Duodenal mucosa (tissue), 2 donors: ENCODE results near the gene SLC16A6.
"Not testable (repeated sequence)": the region's sequence is repeated elsewhere in the genome, so short reads cannot be mapped to it uniquely, and the experiment has no call there.

Experiments
- H3K27ac ChIP-seq: one replicate; pipeline ENCODE4 v1.7.0; 2013; ENCODE audit warnings: low read depth, low read length
- H3K27me3 ChIP-seq, 2 donors: one replicate each; pipeline ENCODE4 v1.7.0; 2013; ENCODE audit warnings: low read length in 2 of 2, control low read depth in 1 of 2; ENCODE audit not compliant: insufficient read depth in 2 of 2, control insufficient read depth in 1 of 2
- H3K36me3 ChIP-seq, 2 donors: one replicate each; pipeline ENCODE4 v1.7.0; 2013; ENCODE audit warnings: low read length in 2 of 2, control low read depth in 1 of 2; ENCODE audit not compliant: insufficient read depth in 2 of 2, control insufficient read depth in 1 of 2
- H3K4me1 ChIP-seq, 2 donors: one replicate each; pipeline ENCODE4 v1.7.0; 2013; ENCODE audit warnings: low read length in 2 of 2, control low read depth in 1 of 2; ENCODE audit not compliant: insufficient read depth in 2 of 2, control insufficient read depth in 1 of 2
- H3K4me3 ChIP-seq, 2 donors: one replicate each; pipeline ENCODE4 v1.7.0; 2013; ENCODE audit warnings: low read length in 2 of 2, low read depth in 1 of 2
- H3K9ac ChIP-seq, 2 donors: one replicate each; pipeline ENCODE4 v1.7.0; 2013; ENCODE audit warnings: low read length in 2 of 2, low read depth in 1 of 2
- H3K9me3 ChIP-seq, 2 donors: one replicate each; pipeline ENCODE4 v1.7.0; 2013; ENCODE audit warnings: low read length in 2 of 2, control low read depth in 1 of 2; ENCODE audit not compliant: control insufficient read depth in 1 of 2

SLC16A6 gene

GRCh38 chr17:68290955-68291835 is at the start of gene SLC16A6, which contains the start of gene ARSG:
SLC16A6 (minus strand) TSS chr17:68291127; CDS start chr17:68278320, 12,807 bp downstream.
ARSG (plus strand) TSS chr17:68291495; CDS start chr17:68307494, 15,999 bp downstream.
- Histone ChIP-seq H3K36me3 (no peaks in the 10 kb centered on the region), H3K4me3 (peak within 1 kb of the TSS; percentile 56 to 63), H3K27me3 (peaks cover 8 to 31% of the 10 kb centered on the region in 2 donors), H3K4me1 (peaks cover 2 to 8% of the 10 kb centered on the region in 2 donors), H3K27ac (peak within 1 kb of the TSS; percentile 87), H3K9me3 (no peaks in the 10 kb centered on the region), H3K9ac (peak within 1 kb of the TSS; percentile 33 to 63)

- Histone ChIP-seq H3K4me3 (no peak overlapping the region), H3K27me3 (no peaks in the 10 kb centered on the region), H3K9ac (no peak overlapping the region), H3K4me1 (no peaks in the 10 kb centered on the region), H3K9me3 (peaks cover 0 to 9% of the 10 kb centered on the region in 2 donors), H3K36me3 (no peaks in the 10 kb centered on the region), H3K27ac (no peak overlapping the region)
Measured at GRCh38 chr17:68334393-68334792, 43.5 kb upstream of the SLC16A6 start.

GRCh38 chr17:68331932-68332331 is 41.0 kb upstream of the SLC16A6 start:
- not testable (repeated sequence) for H3K9ac ChIP-seq, H3K4me1 ChIP-seq, H3K27me3 ChIP-seq, H3K9me3 ChIP-seq, H3K4me3 ChIP-seq, H3K27ac ChIP-seq, H3K36me3 ChIP-seq

- Histone ChIP-seq H3K36me3 (no peaks in the 10 kb centered on the region), H3K4me3 (no peak overlapping the region), H3K9me3 (peaks cover 0 to 9% of the 10 kb centered on the region in 2 donors), H3K27ac (no peak overlapping the region), H3K4me1 (no peaks in the 10 kb centered on the region), H3K27me3 (no peaks in the 10 kb centered on the region), H3K9ac (no peak overlapping the region)
Measured at GRCh38 chr17:68329331-68329730, 38.4 kb upstream of the SLC16A6 start.

GRCh38 chr17:68328676-68329075 is 37.7 kb upstream of the SLC16A6 start:
- Histone ChIP-seq H3K36me3 (no peaks in the 10 kb centered on the region), H3K9ac (no peak overlapping the region), H3K4me1 (no peaks in the 10 kb centered on the region), H3K27ac (no peak overlapping the region), H3K9me3 (peaks cover 0 to 9% of the 10 kb centered on the region in 2 donors), H3K4me3 (no peak overlapping the region), H3K27me3 (no peaks in the 10 kb centered on the region)

- Histone ChIP-seq H3K27me3 (no peaks in the 10 kb centered on the region), H3K9me3 (peaks cover 0 to 9% of the 10 kb centered on the region in 2 donors), H3K27ac (no peak overlapping the region), H3K4me3 (no peak overlapping the region), H3K9ac (no peak overlapping the region), H3K4me1 (no peaks in the 10 kb centered on the region), H3K36me3 (no peaks in the 10 kb centered on the region)
Measured at GRCh38 chr17:68327823-68328557, 37.1 kb upstream of the SLC16A6 start.

- no peaks in the 10 kb centered on the region for H3K27me3 ChIP-seq
- no peaks in the 10 kb centered on the region for H3K4me1 ChIP-seq
- no peaks in the 10 kb centered on the region for H3K36me3 ChIP-seq
- H3K27ac ChIP-seq = no peak overlapping the region
- H3K9ac ChIP-seq = no peak overlapping the region
- H3K9me3 ChIP-seq = peaks cover 0 to 2% of the 10 kb centered on the region in 2 donors
- H3K4me3 ChIP-seq = no peak overlapping the region
Measured at GRCh38 chr17:68326681-68327080, 35.8 kb upstream of the SLC16A6 start.

GRCh38 chr17:68325961-68326360 is 35.0 kb upstream of the SLC16A6 start:
- Histone ChIP-seq H3K27me3 (no peaks in the 10 kb centered on the region), H3K4me1 (no peaks in the 10 kb centered on the region), H3K4me3 (no peak overlapping the region), H3K36me3 (no peaks in the 10 kb centered on the region), H3K9ac (no peak overlapping the region), H3K27ac (no peak overlapping the region), H3K9me3 (no peaks in the 10 kb centered on the region)

- Histone ChIP-seq H3K27me3 (no peaks in the 10 kb centered on the region), H3K4me3 (no peak overlapping the region), H3K9ac (no peak overlapping the region), H3K27ac (no peak overlapping the region), H3K36me3 (no peaks in the 10 kb centered on the region), H3K9me3 (no peaks in the 10 kb centered on the region), H3K4me1 (no peaks in the 10 kb centered on the region)
Measured at GRCh38 chr17:68324654-68325336, 33.9 kb upstream of the SLC16A6 start.

- H3K27me3 ChIP-seq = no peaks in the 10 kb centered on the region
- H3K9me3 ChIP-seq = no peaks in the 10 kb centered on the region
- no peak overlapping the region for H3K27ac ChIP-seq
- no peaks in the 10 kb centered on the region for H3K36me3 ChIP-seq
- no peaks in the 10 kb centered on the region for H3K4me1 ChIP-seq
- no peak overlapping the region for H3K4me3 ChIP-seq
- H3K9ac ChIP-seq = no peak overlapping the region
Measured at GRCh38 chr17:68324114-68324513, 33.2 kb upstream of the SLC16A6 start.
